ENCODE data around the gene BEAN1.
"Not testable (repeated sequence)": the region's sequence is repeated elsewhere in the genome, so short reads cannot be mapped to it uniquely, and the experiment has no call there.

The BEAN1 gene

DNA sequence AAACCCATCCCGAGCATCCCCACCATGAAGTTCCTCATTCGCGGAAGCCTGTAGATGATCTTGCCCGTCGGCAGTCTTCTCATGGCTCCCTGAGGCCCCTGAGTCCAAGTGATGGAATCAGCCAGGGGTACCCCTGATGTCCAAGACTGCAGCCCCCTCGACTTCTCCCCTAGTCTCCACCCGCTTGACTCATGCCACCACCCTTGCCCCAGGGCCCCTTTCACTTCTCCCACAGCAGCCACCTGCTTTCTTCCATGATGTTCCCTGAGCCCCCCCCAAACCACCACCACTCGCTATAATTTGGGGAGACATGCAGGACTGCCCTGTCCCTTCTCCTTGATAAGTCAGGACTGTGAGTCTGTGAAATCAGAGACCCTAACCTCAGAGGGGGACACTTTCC lies 11.4 kb downstream of the BEAN1 start:
- in situ Hi-C loops (cut with MboI; ENCODE audit: low sequenced_read_pairs) = no loop called here

DNA sequence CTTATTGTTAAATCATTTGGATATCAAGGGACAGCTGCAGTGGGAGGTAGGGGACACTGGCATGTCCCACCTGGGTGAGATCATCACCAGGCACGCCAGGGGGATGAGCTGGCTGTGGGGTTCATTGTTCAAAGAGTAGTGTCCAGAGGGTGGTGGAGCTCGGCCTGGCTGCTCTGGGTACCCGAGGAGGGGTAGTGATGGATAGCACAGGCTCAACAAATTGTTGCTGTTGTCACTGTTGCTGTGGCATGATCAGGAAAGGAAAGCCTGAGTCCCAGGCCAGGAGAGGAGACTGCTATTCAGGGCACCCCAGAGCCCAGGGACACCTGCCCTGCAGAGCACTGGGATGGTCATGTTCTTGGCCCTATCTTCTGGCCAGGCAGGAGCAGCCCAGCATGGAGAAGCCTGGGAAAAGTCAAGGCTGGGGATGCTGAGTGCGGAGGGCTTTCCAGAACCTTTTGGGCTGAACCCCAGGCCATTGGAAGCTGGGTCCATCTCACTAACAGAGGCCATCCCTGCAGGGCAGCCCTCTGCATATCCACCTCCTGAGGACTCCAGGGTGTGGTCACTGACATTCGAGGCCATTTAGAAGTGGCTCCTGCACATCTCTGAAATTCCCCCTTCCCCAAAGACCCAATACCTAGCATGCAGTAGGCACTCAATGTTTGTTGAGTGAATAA lies 12.1 kb downstream of the BEAN1 start:
- in situ Hi-C loops (cut with MboI; ENCODE audit: low sequenced_read_pairs) = no loop called here

- in situ Hi-C loops (cut with MboI; ENCODE audit: low sequenced_read_pairs) = no loop called here
Observed at GRCh38 chr16:66440271-66440802, 13.2 kb downstream of the BEAN1 start.

DNA sequence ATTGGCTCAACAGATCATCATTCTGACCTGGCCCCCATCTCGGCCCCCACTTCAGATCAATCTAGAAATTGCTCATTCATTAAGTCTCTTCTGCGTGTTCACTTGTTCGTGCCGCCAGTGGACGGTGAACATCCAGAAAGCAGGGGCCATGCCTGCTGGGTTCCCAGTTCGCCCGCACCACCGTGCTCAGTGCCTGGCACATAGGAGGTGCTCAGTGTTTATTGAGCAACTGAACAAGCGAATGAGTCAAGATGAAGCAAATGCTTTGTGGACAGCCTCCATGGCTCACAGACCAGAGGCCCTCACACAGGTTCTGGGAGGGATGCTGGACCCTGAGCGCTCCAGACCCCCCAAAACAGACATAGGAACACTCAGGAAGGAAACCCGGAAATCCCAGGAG lies 13.9 kb downstream of the BEAN1 start:
- in situ Hi-C loops (cut with MboI; ENCODE audit: low sequenced_read_pairs) = no loop called here

- in situ Hi-C loops (cut with MboI; ENCODE audit: low sequenced_read_pairs) = no loop called here
Observed at GRCh38 chr16:66441586-66442375, 14.7 kb downstream of the BEAN1 start.

GRCh38 chr16:66442502-66443268 lies 15.6 kb downstream of the BEAN1 start:
- in situ Hi-C loops (cut with MboI; ENCODE audit: low sequenced_read_pairs) = no loop called here

DNA sequence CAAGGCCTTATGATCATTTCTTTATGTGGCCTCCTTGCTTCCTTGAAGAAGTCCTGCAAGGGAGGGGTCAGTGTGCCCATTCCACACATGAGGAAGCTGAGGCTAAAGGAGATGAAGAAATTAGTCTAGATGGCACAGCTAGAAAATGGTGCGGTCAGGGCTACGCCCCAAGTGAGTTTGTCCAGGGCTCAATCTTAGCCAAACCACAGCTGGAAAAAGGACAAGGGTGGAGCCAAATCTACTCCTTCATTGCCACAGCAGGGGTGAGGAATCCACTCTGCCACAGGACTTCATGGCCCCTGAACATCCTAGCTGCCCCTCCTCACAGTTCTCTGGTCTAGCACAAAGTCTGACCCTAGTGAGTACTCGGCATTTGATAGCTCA lies 16.2 kb downstream of the BEAN1 start:
- in situ Hi-C loops (cut with MboI; ENCODE audit: low sequenced_read_pairs) = no loop called here

- in situ Hi-C loops (cut with MboI; ENCODE audit: low sequenced_read_pairs) = no loop called here
Observed at GRCh38 chr16:66444049-66444481, 17.0 kb downstream of the BEAN1 start.

- in situ Hi-C loops (cut with MboI; ENCODE audit: low sequenced_read_pairs) = no loop called here
Observed at GRCh38 chr16:66446737-66447136, 19.6 kb downstream of the BEAN1 start.

DNA sequence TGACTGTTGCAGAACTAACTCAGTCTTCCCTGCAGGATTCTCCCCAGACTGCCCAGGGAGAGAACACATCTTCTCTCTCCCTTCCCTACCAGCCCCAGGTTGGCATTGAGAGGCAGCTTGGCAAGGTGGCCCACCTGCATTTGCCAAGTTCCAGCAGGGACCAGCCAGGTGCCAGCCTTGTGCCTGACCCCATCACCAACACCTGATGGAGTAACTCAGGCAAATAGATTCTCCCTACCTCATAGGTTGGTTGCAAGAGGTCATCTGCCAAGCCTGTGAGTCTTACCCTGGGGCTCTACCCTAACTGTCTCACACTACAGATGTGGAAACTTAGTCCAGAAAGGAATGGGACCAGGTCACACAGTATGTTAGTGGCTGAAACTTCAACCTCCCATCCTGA lies 20.4 kb downstream of the BEAN1 start:
- in situ Hi-C loops (cut with MboI; ENCODE audit: low sequenced_read_pairs) = no loop called here

DNA sequence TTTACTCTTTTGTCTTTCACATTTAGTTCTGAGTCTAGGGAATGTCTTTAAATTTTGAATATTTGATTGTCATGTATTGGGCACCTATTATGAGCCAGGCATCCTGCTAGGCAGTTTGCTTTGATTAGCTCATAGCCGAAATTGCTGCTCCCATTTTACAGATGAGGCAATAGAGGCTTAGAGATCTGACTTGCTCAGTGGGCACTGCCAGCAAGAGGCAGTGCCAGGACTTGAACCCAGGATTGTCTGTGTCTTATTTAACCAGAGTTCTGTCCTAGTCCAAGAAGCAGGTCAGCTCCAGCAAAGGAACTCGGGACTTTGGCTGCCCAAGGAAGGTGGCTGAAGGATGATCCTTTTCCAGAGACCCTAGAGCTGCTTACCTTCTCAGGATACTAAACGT lies 24.5 kb downstream of the BEAN1 start:
- in situ Hi-C loops (cut with MboI; ENCODE audit: low sequenced_read_pairs) = no loop called here

- in situ Hi-C loops (cut with MboI; ENCODE audit: low sequenced_read_pairs) = not testable (repeated sequence)
Observed at GRCh38 chr16:66453230-66453629, 26.1 kb downstream of the BEAN1 start.

GRCh38 chr16:66454751-66455150 lies 27.7 kb downstream of the BEAN1 start:
- in situ Hi-C loops (cut with MboI; ENCODE audit: low sequenced_read_pairs) = no loop called here

DNA sequence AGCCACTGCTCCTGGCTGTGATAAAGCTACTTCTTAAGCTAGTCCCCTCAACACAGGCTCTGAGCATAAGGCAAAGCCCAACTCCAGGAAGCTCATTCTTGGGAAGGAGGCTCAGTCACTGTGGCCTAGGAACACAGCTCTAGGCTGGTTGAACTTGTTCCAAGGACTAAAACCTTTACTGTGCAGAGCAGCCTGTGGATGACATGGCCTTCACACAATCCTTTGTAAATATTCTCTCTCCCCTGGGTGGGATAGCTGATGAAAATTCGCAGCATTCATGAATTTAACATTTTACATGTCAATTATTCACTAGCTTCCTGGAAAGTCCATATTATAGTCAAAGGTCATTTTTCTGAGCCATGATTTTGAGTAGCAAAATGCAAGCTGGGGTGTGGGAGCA lies 28.9 kb downstream of the BEAN1 start:
- in situ Hi-C loops (cut with MboI; ENCODE audit: low sequenced_read_pairs) = no loop called here

DNA sequence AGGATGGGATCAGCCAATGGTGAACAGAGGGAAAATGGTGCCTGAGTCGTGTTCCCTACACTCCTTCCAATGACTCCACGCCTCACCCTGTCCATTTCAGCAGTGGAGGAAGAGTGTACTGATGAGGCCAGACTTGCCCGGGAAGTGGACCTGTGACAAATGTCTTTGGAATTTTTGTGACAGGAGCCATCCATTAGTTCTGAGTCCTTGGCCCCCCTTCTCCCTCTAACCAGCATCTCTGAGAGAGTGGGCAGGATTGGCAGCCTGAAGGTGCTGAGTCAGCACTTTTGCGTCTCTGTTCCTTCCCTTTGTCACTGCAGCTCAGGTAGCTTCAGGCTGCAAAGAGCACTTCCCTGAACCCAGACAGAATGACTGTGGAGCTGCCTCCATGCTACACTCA lies 30.8 kb downstream of the BEAN1 start:
- in situ Hi-C loops (cut with MboI; ENCODE audit: low sequenced_read_pairs) = no loop called here

- in situ Hi-C loops (cut with MboI; ENCODE audit: low sequenced_read_pairs) = no loop called here
Observed at GRCh38 chr16:66458292-66458691, 31.2 kb downstream of the BEAN1 start.

DNA sequence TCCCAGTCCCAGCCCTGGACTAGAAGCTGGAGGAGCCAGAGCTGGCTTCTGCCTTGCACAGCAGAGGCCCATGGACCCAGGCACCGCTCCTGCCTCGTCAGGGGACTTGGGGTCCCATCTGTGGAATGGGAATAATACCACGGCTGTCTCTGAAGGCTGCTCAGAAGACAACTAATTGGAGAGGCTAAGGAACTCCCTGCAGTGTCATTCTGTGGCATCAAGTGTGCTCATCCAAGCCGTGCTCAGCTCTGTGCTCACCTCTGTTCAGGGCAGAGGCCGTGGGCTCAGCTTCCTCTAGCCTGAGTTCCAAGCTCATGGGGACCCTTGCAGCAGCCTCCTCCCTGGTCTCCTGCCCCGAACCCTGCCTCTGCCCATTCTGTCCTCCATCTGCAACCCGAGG lies 31.8 kb downstream of the BEAN1 start:
- in situ Hi-C loops (cut with MboI; ENCODE audit: low sequenced_read_pairs) = no loop called here

DNA sequence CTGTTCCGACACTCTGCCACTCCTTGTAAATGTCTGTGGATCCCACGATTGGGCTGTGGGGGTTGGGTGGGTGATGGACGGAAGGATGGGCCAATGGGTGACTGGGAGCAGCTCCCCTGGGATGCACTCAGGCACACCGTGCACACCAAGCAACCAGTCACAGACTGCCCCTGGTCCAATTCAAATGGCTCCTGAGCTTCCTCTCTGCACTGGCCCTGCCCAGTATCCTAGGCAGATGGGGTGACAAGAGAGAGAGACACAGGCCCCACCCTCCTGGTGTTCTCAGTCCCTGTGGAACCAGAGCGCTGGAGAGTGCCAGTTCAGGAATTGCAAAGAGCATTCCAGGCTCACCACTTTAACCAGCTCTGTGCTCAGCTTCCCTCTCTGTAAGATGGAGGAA lies 32.8 kb downstream of the BEAN1 start:
- in situ Hi-C loops (cut with MboI; ENCODE audit: low sequenced_read_pairs) = no loop called here

GRCh38 chr16:66460703-66461102 lies 33.6 kb downstream of the BEAN1 start:
- in situ Hi-C loops (cut with MboI; ENCODE audit: low sequenced_read_pairs) = no loop called here

GRCh38 chr16:66462912-66463311 lies 35.8 kb downstream of the BEAN1 start:
- in situ Hi-C loops (cut with MboI; ENCODE audit: low sequenced_read_pairs) = no loop called here

DNA sequence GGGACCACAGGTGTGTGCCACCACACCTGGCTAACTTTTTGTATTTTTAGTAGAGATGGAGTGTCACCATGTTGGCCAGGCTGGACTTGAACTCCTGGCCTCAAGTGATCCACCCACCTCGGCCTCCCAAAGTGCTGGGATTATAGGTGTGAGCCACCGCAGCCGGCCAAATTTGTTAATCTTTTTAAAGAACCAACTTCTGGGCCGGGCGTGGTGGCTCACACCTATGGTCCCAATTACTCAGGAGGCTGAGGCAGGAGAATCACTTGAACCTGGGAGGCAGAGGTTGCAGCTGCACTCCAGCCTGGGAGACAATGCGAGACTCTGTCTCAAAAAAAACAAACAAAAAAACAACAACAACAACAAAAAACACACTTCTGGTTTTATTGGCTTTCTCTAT lies 38.9 kb downstream of the BEAN1 start:
- in situ Hi-C loops (cut with MboI; ENCODE audit: low sequenced_read_pairs) = not testable (repeated sequence)

DNA sequence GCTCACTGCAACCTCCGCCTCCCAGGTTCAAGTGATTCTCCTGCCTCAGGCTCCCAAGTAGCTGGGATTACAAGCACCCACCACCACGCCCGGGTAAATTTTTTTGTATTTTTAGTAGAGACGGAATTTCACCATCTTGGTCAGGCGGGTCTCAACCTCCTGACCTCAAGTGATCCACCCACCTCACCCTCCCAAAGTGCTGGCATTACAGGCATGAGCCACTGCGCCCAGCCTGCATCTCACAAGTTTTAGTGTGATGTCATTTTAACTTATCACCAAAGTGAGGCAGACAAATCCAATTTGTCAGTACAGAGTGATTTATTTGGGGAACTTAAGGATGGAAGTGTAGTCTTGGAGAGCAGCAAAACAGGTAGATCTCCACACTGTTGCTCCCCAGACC lies 39.5 kb downstream of the BEAN1 start:
- in situ Hi-C loops (cut with MboI; ENCODE audit: low sequenced_read_pairs) = not testable (repeated sequence)

Measured in HL-60/S4 treated with phorbol 12-myristate 13-acetate at 8.2 ng/mL for 4 days and 3 days (cell line).